Astrocyte (in vitro differentiated cells and primary cell): ENCODE results near the gene PSMB11. TPM values are rescaled to one million over a fixed set of nuclear protein-coding genes. Genes with fewer than 3 reads are reported as not detected.

Source experiments
- DNase-seq: peaks from one replicate; pipeline ENCODE4 v3.0.0-alpha.2; 2010; ENCODE audit warnings: low read depth
- FAIRE-seq: peaks from 2 replicates; lab custom pipeline; 2011; peaks lifted over from hg19 to GRCh38; lab: Jason Lieb, UNC
- H2AFZ ChIP-seq: 2 replicates; pipeline ENCODE4 v1.6.0; 2012; ENCODE audit warnings: low read depth, low read length, inconsistent platforms
- H3K27ac ChIP-seq: 2 replicates; pipeline ENCODE4 v1.5.1; 2011; ENCODE audit warnings: low read depth, low read length, inconsistent platforms
- H3K27me3 ChIP-seq: 2 replicates; pipeline ENCODE4 v1.6.0; 2011; ENCODE audit warnings: low read length, inconsistent platforms; ENCODE audit not compliant: insufficient read depth
- H3K36me3 ChIP-seq: 2 replicates; pipeline ENCODE4 v1.5.1; 2011; ENCODE audit warnings: low read length, inconsistent platforms; ENCODE audit not compliant: insufficient read depth
- H3K4me1 ChIP-seq: 2 replicates; pipeline ENCODE4 v1.5.1; 2011; ENCODE audit warnings: low read length, inconsistent platforms; ENCODE audit not compliant: insufficient read depth
- H3K4me2 ChIP-seq: 2 replicates; pipeline ENCODE4 v1.6.0; 2012; ENCODE audit warnings: low read length, inconsistent platforms
- H3K4me3 ChIP-seq: 2 replicates; pipeline ENCODE4 v1.5.1; 2011; ENCODE audit warnings: low read depth, mild to moderate bottlenecking, low read length, inconsistent platforms; ENCODE audit not compliant: insufficient read depth
- H3K79me2 ChIP-seq: 2 replicates; pipeline ENCODE4 v1.6.0; 2012; ENCODE audit warnings: mild to moderate bottlenecking, low read length, inconsistent platforms; ENCODE audit not compliant: insufficient read depth
- H3K9ac ChIP-seq: 2 replicates; pipeline ENCODE4 v1.6.0; 2012; ENCODE audit warnings: mild to moderate bottlenecking, low read length, inconsistent platforms
- H3K9me3 ChIP-seq: 2 replicates; pipeline ENCODE4 v1.5.1; 2012; ENCODE audit warnings: low read depth, mild to moderate bottlenecking, low read length, inconsistent platforms; ENCODE audit not compliant: insufficient read depth
- H4K20me1 ChIP-seq: 2 replicates; pipeline ENCODE4 v1.6.0; 2012; ENCODE audit warnings: low read length, inconsistent platforms; ENCODE audit not compliant: insufficient read depth
- H3K27ac Mint-ChIP-seq: one replicate; pipeline ENCODE4 v1.8.0; 2021; ENCODE audit warnings: mild to moderate bottlenecking, mixed read lengths; ENCODE audit not compliant: unreplicated experiment
- H3K27me3 Mint-ChIP-seq: one replicate; pipeline ENCODE4 v1.8.0; 2021; ENCODE audit warnings: low read depth, mixed read lengths; ENCODE audit not compliant: unreplicated experiment
- H3K36me3 Mint-ChIP-seq: one replicate; pipeline ENCODE4 v1.8.0; 2021; ENCODE audit warnings: low read depth, mixed read lengths; ENCODE audit not compliant: unreplicated experiment
- H3K4me1 Mint-ChIP-seq: one replicate; pipeline ENCODE4 v1.8.0; 2021; ENCODE audit warnings: low read depth, mixed read lengths; ENCODE audit not compliant: unreplicated experiment
- H3K4me3 Mint-ChIP-seq: one replicate; pipeline ENCODE4 v1.8.0; 2021; ENCODE audit warnings: mild to moderate bottlenecking, moderate library complexity, mixed read lengths; ENCODE audit not compliant: unreplicated experiment
- H3K9me3 Mint-ChIP-seq: one replicate; pipeline ENCODE4 v1.8.0; 2021; ENCODE audit warnings: mild to moderate bottlenecking, mixed read lengths; ENCODE audit not compliant: unreplicated experiment
- CTCF ChIP-seq: IDR thresholded peaks from 2 replicates; pipeline ENCODE4 v1.5.1; 2011; ENCODE audit warnings: low read depth, mild to moderate bottlenecking, inconsistent platforms, low read length, moderate library complexity; ENCODE audit not compliant: insufficient read depth
- EZH2 ChIP-seq: IDR thresholded peaks from 2 replicates; pipeline ENCODE4 v1.6.1; 2012; ENCODE audit warnings: mild to moderate bottlenecking, low read length, inconsistent platforms; ENCODE audit not compliant: insufficient read depth
- total RNA-seq: library from RNA; stranded (reverse); gene quantifications from 2 replicates; pipeline ENCODE4 v1.2.1, GENCODE V29; 2021

Gene PSMB11
- total RNA-seq, 1 donor from 2014 or later: not detected

- peaks cover 79% of the 10 kb centered on the region for H3K36me3 ChIP-seq
- no peak for FAIRE-seq
- H3K79me2 ChIP-seq: peaks cover 54% of the 10 kb centered on the region
- H3K4me1 ChIP-seq: peaks cover 28% of the 10 kb centered on the region
- no peak overlapping the region for H3K4me3 Mint-ChIP-seq
- no peak overlapping the region for H3K27ac ChIP-seq
- H3K9ac ChIP-seq: no peak overlapping the region
- TF ChIP-seq CTCF: no peak
- TF ChIP-seq EZH2: no peak
- H3K4me2 ChIP-seq: no peak overlapping the region
- H3K27ac Mint-ChIP-seq: peak overlapping the region; percentile 85
- no peaks in the 10 kb centered on the region for H3K27me3 ChIP-seq
- peaks cover 36% of the 10 kb centered on the region for H3K4me1 Mint-ChIP-seq
- H4K20me1 ChIP-seq: peaks cover 70% of the 10 kb centered on the region
- peaks cover 29% of the 10 kb centered on the region for H3K36me3 Mint-ChIP-seq
- no peaks in the 10 kb centered on the region for H3K9me3 ChIP-seq
- no peak overlapping the region for H2AFZ ChIP-seq
- no peaks in the 10 kb centered on the region for H3K27me3 Mint-ChIP-seq
- no peaks in the 10 kb centered on the region for H3K9me3 Mint-ChIP-seq
- DNase-seq: no peak
- H3K4me3 ChIP-seq: no peak overlapping the region
Measured at GRCh38 chr14:23063601-23064000, 21.6 kb downstream of the PSMB11 start.

GRCh38 chr14:23066368-23066767, 24.4 kb downstream of the PSMB11 start:
- peak overlapping the region; percentile 48 for H3K9ac ChIP-seq

More at GRCh38 chr14:23066368-23066767, 24.4 kb downstream of the PSMB11 start:
- Mint-ChIP-seq H3K4me3 (no peak overlapping the region), H3K27me3 (no peaks in the 10 kb centered on the region), H3K36me3 (peaks cover 25% of the 10 kb centered on the region), H3K9me3 (no peaks in the 10 kb centered on the region), H3K27ac (peak overlapping the region; percentile 62), H3K4me1 (peaks cover 46% of the 10 kb centered on the region)
- FAIRE-seq: no peak
- Histone ChIP-seq H4K20me1 (peaks cover 82% of the 10 kb centered on the region), H3K4me1 (peaks cover 44% of the 10 kb centered on the region), H3K4me3 (no peak overlapping the region), H3K36me3 (peaks cover 59% of the 10 kb centered on the region), H3K79me2 (peaks cover 73% of the 10 kb centered on the region), H3K9me3 (no peaks in the 10 kb centered on the region), H3K4me2 (peak overlapping the region; percentile 30), H3K27ac (no peak overlapping the region), H2AFZ (no peak overlapping the region), H3K27me3 (no peaks in the 10 kb centered on the region)
- no peak for DNase-seq
- no peak for TF ChIP-seq CTCF
